GM12874 (cell line): ENCODE data around the gene BRSK1.

ENCODE experiments used
- TF ChIP-seq, protein P1 (sequence below): IDR thresholded peaks from 2 replicates; pipeline ENCODE4 v1.5.1; 2011; ENCODE audit warnings: low read depth, mild to moderate bottlenecking, control low read depth, low read length, moderate library complexity; ENCODE audit not compliant: insufficient read depth

Gene BRSK1

GRCh38 chr19:55270172-55270942 lies 13.4 kb upstream of the BRSK1 start:
- TF ChIP-seq, protein P1, sequence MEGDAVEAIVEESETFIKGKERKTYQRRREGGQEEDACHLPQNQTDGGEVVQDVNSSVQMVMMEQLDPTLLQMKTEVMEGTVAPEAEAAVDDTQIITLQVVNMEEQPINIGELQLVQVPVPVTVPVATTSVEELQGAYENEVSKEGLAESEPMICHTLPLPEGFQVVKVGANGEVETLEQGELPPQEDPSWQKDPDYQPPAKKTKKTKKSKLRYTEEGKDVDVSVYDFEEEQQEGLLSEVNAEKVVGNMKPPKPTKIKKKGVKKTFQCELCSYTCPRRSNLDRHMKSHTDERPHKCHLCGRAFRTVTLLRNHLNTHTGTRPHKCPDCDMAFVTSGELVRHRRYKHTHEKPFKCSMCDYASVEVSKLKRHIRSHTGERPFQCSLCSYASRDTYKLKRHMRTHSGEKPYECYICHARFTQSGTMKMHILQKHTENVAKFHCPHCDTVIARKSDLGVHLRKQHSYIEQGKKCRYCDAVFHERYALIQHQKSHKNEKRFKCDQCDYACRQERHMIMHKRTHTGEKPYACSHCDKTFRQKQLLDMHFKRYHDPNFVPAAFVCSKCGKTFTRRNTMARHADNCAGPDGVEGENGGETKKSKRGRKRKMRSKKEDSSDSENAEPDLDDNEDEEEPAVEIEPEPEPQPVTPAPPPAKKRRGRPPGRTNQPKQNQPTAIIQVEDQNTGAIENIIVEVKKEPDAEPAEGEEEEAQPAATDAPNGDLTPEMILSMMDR, result no peak

DNA sequence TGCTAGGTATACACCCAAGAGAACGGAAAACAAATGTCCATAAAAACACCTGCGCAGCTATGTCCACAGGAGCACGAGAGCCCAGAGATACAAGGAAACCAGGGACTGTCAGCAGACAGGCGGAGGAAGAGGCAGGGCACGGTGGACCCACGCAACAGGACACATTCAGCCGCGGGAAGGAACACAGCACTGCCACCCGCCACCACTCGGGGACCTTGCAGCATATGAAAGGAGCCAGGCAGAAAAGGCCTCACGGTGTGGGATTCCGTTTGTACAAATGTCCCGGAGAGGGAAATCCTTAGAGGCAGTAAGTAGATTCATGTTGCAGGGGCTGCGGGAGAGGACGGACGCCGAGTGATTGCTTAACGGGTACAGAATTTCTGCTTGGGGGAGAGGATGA lies 11.7 kb upstream of the BRSK1 start:
- TF ChIP-seq, protein P1, result no peak

- TF ChIP-seq, protein P1, result no peak
These were observed 9.7 kb upstream of the BRSK1 start for GRCh38 chr19:55273978-55274707.

GRCh38 chr19:55275851-55276719 lies 7.7 kb upstream of the BRSK1 start:
- TF ChIP-seq, protein P1, result no peak

DNA sequence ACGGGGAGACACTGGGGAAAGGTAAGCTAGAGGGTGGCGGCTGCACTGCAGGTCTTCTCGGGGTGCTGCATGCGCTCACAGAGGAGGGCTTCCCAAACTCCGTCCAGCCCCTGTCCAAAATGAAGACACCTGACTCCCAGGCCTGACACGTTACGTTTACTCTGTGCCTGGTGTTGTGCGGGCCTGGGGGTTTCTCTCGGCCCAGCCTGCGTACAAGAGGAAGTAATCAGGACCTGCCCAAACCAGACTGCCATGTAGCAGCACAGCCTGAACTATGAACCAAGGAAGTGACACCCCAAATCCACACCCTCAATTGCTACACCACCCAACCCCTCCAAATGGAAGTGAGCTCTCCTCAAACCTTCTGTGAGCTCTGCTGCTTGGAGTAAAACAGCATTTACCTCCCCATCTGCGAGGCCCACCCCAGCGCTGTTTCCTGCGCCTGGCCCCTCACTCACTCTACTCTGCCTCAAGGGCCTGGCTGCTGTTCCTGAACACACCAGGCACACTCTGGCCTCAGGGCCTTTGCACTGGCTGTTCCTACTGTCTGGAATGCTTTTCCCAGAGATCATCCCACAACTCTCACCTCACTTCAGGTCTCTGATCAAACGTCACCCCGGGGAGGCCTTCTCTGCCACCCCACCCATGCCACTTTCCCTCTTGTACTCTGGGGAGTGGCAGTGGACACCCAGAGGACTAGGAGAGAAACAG lies 6.9 kb upstream of the BRSK1 start:
- TF ChIP-seq, protein P1, result no peak

GRCh38 chr19:55277494-55277893 lies 6.3 kb upstream of the BRSK1 start:
- TF ChIP-seq, protein P1, result no peak
